Gastroesophageal sphincter (tissue), 3 donors: ENCODE results near the gene SLAMF8.

Source experiments
- POLR2A ChIP-seq, 2 donors: fragments of 450-650 bp; IDR thresholded peaks; one replicate each; pipeline ENCODE4 v1.6.1; 2017; ENCODE audit warnings: antibody characterized with exemption in 2 of 2, mild to moderate bottlenecking in 2 of 2, moderate library complexity in 1 of 2
- TF ChIP-seq, protein P1 (sequence below), 4 experiments: fragments of 200-600 bp in 2 of 4; fragments of 450-650 bp in 2 of 4; sonication (generic) in 1 of 4; IDR thresholded peaks; one replicate each; pipeline ENCODE4 v1.5.1; 2017 to 2019; ENCODE audit warnings: antibody characterized with exemption in 4 of 4, mild to moderate bottlenecking in 2 of 4, moderate library complexity in 2 of 4

GRCh38 chr1:159800177-159800930 is 26.3 kb upstream of the SLAMF8 start:
- TF ChIP-seq, protein P1, sequence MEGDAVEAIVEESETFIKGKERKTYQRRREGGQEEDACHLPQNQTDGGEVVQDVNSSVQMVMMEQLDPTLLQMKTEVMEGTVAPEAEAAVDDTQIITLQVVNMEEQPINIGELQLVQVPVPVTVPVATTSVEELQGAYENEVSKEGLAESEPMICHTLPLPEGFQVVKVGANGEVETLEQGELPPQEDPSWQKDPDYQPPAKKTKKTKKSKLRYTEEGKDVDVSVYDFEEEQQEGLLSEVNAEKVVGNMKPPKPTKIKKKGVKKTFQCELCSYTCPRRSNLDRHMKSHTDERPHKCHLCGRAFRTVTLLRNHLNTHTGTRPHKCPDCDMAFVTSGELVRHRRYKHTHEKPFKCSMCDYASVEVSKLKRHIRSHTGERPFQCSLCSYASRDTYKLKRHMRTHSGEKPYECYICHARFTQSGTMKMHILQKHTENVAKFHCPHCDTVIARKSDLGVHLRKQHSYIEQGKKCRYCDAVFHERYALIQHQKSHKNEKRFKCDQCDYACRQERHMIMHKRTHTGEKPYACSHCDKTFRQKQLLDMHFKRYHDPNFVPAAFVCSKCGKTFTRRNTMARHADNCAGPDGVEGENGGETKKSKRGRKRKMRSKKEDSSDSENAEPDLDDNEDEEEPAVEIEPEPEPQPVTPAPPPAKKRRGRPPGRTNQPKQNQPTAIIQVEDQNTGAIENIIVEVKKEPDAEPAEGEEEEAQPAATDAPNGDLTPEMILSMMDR (IDR thresholded peaks at IDR 0.05) = no peak
- no peak for TF ChIP-seq POLR2A (IDR thresholded peaks at IDR 0.05)
